Stimulated activated CD4-positive, alpha-beta T cell treated with anti-CD3 and anti-CD28 coated beads, TNF-alpha, amount 100 ng/mL, for 1 hour (primary cell): ENCODE results near the gene ACIN1.
A peak's percentile ranks its signal among the peaks of the same experiment; 100 is the strongest.

ENCODE experiments used
- DNase-seq, 3 donors: peaks; one replicate each; pipeline ENCODE4 v3.0.0-alpha.2; 2020; ENCODE audit warnings: low read depth in 3 of 3, low spot score in 1 of 3

Gene ACIN1

GRCh38 chr14:23044840-23045239, 50.1 kb downstream of the ACIN1 start:
- no peak for DNase-seq

GRCh38 chr14:23043754-23044153, 51.2 kb downstream of the ACIN1 start:
- no peak for DNase-seq

GRCh38 chr14:23043145-23043544, 51.8 kb downstream of the ACIN1 start:
- DNase-seq: no peak

- no peak for DNase-seq
Observed at GRCh38 chr14:23042162-23042965, 52.6 kb downstream of the ACIN1 start, which contains the start of gene PSMB11. Gene PSMB11, plus strand, starts transcription at chr14:23042212. Its CDS starts 14 bp downstream, at chr14:23042226.

GRCh38 chr14:23041729-23042128, 53.2 kb downstream of the ACIN1 start:
- no peak for DNase-seq

GRCh38 chr14:23040100-23040499, 54.8 kb downstream of the ACIN1 start:
- DNase-seq: no peak

- no peak for DNase-seq
Observed at GRCh38 chr14:23035303-23036144, 59.4 kb downstream of the ACIN1 start.

GRCh38 chr14:23034498-23035302, 60.2 kb downstream of the ACIN1 start, which contains the start of gene PSMB5:
Gene PSMB5, minus strand, starts transcription at chr14:23034900. Its CDS starts 19 bp downstream, at chr14:23034881.
- DNase-seq: peak; percentile 65 to 74 (median 67)

GRCh38 chr14:23033801-23034497, 61.0 kb downstream of the ACIN1 start:
- DNase-seq: no peak

- DNase-seq: no peak
Observed at GRCh38 chr14:23033251-23033727, 61.6 kb downstream of the ACIN1 start.

GRCh38 chr14:23030936-23031335, 64.0 kb downstream of the ACIN1 start:
- DNase-seq: no peak

GRCh38 chr14:23028799-23029198, 66.1 kb downstream of the ACIN1 start:
- no peak for DNase-seq

GRCh38 chr14:23025151-23025814, 69.7 kb downstream of the ACIN1 start:
- DNase-seq: no peak

- DNase-seq: no peak
Observed at GRCh38 chr14:23024612-23025075, 70.3 kb downstream of the ACIN1 start.

GRCh38 chr14:23023795-23024152, 71.2 kb downstream of the ACIN1 start:
- DNase-seq: no peak

GRCh38 chr14:23023022-23023794, 71.7 kb downstream of the ACIN1 start:
- DNase-seq: no peak

- DNase-seq: no peak
Observed at GRCh38 chr14:23021889-23022442, 73.0 kb downstream of the ACIN1 start.

GRCh38 chr14:23021434-23021833, 73.5 kb downstream of the ACIN1 start:
- DNase-seq: no peak
